GM18951 (cell line): ENCODE data around the gene CERT1.
"Not testable (repeated sequence)": the region's sequence is repeated elsewhere in the genome, so short reads cannot be mapped to it uniquely, and the experiment has no call there.

Experiments
- POLR2A ChIP-seq: IDR thresholded peaks from 4 replicates; pipeline ENCODE4 v1.6.1; 2011; ENCODE audit warnings: mild to moderate bottlenecking; ENCODE audit not compliant: insufficient read length, insufficient read depth; ENCODE audit errors: extremely low read depth
- in situ Hi-C: fragments of 300-500 bp; cut with MboI; formaldehyde crosslinking; loops from one replicate; pipeline ENCODE4 v1.12.0; 2022; ENCODE audit warnings: low sequenced_read_pairs, mixed read lengths, inconsistent platforms; ENCODE audit not compliant: unreplicated experiment

The CERT1 gene

DNA sequence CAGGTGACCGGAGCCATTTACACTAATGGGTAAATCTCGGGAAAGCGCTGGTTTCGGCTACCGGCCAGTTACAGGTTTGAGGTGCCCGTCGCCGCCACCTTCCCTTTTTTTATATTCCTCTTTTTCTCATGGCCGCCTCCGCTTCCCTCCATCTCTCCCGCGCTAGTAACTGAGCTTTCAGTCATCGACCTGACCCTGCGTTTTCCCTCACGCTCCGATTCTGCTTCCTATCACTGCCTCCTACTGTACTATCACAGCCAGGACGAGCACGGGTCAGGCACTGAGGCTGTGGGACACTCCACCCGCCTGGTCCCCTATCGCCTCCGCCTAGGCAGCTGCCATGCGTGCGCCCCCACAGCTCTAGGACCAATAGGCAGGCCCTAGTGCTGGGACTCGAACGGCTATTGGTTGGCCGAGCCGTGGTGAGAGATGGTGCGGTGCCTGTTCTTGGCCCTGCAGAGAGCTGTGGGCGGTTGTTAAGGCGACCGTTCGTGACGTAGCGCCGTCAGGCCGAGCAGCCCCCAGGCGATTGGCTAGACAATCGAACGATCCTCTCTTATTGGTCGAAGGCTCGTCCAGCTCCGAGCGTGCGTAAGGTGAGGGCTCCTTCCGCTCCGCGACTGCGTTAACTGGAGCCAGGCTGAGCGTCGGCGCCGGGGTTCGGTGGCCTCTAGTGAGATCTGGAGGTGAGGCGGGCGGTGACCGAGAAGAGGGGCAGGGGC is 174.7 kb downstream of the CERT1 start, which contains the start of gene HMGCR:
Gene HMGCR (plus strand): TSS at position 606 of the 722 bp plus-strand sequence. CDS start 5,386 bp downstream, outside the sequence.
- in situ Hi-C loops: no loop called here
- TF ChIP-seq POLR2A: peak; percentile 98

DNA sequence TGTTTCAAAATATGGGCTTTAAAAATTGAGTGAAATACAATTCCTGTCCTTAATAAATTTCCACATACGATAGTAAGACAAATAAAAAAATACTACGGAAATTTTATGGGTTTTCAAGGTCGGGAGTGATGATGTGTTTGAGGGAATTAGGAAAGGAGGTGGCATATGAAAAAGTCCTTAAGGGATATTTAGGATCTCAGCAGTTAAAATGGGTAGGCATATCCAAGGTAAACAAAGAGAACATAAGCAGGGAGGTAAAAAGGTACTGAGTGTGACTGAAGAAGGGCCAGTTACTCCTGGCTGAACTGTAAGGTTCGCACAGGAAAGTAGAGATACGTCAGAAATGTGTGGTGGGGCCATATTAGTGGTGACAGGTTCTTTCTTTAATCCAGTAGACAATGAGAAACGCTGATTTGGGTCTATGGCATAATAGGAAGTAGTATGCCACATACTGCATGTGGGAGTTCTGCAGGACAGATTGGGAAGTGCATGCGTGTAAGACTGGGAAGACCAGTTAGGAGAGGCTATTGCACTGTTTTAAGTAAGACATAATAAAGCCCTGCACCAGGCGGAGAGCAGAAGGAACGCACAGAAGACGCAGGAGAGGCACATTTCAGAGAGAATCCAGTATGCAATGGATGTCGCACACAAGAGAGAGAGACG is 175.3 kb downstream of the CERT1 start:
- in situ Hi-C loops: no loop called here

DNA sequence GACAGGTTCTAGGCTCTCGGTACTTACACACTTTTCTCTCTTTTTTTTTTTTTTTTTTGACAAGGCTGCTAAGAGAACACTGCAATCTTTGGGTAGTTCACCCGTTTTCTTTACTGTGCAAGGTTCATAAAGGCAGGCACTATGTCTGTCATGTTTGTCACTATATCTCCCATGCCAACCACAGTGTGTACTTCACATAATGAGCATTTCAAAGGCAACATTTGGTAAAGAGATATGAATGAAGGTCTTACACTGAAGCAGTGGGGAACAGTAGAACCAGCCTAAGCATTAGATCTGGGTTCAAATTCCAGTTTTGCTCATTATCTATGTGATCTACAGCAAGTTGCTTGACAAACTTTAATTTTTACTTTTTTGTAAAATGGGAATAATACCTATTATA is 175.9 kb downstream of the CERT1 start:
- in situ Hi-C loops: no loop called here

More for the DNA sequence above, 175.3 kb downstream of the CERT1 start:
- TF ChIP-seq POLR2A: no peak

DNA sequence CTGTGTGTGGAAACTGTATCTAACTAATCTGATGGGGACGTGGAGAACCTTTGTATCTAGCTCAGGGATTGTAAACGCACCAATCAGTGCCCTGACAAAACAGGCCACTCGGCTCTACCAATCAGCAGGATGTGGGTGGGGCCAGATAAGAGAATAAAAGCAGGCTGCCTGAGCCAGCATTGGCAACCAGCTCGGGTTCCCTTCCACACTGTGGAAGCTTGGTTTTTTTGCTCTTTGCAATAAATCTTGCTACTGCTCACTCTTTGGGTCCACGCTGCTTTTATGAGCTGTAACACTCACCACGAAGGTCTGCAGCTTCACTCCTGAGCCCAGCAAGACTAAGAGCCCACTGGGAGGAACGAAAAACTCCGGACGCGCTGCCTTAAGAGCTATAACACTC is 177.0 kb downstream of the CERT1 start:
- in situ Hi-C loops: not testable (repeated sequence)

More for the DNA sequence above, 175.9 kb downstream of the CERT1 start:
- no peak for TF ChIP-seq POLR2A

DNA sequence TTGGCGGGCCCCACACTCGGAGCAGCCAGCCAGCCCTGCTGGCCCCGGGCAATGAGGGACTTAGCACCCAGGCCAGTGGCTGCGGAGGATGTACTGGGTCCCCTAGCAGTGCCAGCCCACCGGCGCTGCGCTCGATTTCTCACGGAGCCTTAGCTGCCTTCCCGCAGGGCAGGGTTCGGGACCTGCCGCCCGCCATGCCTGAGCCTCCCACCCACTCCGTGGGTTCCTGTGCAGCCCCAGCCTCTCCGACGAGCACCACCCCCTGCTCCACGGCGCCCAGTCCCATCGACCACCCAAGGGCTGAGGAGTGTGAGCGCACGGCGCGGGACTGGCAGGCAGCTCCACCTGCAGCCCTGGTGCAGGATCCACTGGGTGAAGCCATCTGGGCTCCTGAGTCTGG is 177.7 kb downstream of the CERT1 start:
- in situ Hi-C loops: not testable (repeated sequence)

DNA sequence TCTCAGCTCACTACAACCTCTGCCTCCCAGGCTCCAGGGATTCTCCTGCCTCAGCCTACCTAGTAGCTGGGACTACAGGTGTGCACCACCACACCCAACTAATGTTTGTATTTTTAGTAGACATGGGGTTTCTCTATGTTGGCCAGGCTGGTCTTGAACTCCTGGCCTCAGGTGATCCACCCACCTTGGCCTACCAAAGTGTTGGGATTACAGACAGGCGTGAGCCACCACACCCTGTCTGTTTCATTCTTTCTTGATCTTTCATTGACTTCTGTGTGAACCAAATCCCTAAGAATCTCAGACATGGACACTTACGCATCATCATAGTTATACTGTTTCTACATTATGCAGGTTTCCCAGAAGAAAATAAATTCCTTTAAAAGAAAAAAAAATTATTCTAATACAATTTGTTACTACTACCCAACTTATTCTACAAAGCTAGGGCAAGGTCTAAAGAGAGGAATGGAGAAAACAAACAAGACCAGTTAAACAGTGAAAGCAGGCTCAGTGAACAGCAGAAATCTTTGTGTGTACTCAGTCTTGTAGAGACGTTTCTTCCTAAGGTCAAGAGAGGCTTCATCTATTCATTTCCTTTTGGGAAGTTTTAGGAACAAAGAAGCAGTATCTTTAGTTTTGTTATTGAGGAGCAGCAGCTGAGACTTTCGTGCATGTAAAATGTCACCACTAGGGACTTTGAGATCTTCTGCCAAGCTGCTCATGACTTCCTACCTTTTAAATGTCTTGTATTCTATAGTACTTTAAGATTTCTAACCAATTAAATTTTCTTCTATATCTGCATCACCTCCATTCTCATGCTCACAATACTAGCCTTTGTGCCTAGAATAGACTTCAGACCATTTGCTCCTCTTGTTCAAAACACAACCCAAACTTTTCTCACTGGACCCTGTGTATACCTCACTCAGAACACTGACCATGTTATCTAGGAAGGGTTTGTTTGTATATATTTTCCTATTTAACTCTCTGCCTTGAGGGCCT is 180.0 kb downstream of the CERT1 start:
- TF ChIP-seq POLR2A: no peak
- in situ Hi-C loops: no loop called here

DNA sequence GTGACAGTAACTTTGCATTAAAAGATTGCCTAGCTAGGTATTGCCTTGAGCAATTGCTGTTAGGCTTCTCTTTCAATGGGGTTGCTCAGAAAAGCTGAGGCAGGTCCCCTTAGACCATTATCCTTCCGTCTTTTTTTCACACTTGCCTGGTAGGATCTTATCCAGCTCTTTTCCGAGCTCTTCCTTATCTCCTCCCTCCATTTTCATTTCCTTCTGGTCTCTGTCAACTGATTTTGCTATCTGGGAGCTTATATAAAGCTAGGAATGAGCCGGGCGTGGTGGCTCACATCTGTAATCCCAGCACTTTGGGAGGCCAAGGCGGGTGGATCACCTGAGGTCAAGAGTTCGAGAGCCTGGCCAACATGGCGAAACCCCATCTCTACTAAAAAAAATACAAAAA is 181.0 kb downstream of the CERT1 start:
- in situ Hi-C loops: no loop called here
- no peak for TF ChIP-seq POLR2A
